HepG2 (cell line): Measurements from ENCODE around the gene EAF1. TPM values are rescaled to one million over a fixed set of nuclear protein-coding genes. Genes with fewer than 3 reads are reported as not detected.

ENCODE experiments used
- ATAC-seq: fragments of 200-7000 bp; cut with Tn5 transposase; 3 replicates; pipeline ENCODE4 v1.9.1; 2020; ENCODE audit warnings: mild to moderate bottlenecking, moderate library complexity
- BruUV-seq: library from RNA; stranded (reverse); fragments of 400-500 nt; replicated peaks from 2 replicates; lab custom pipeline; 2021; lab: Mats Ljungman, UMichigan
- CTCF ChIA-PET: fragments of 300-600 bp; formaldehyde crosslinking; extraction: SDS; loops from one replicate; lab custom pipeline; 2021; ENCODE audit warnings: low total read pairs, inconsistent platforms, low intra/inter-chr PET ratio; lab: Yijun Ruan, JAX
- POLR2A ChIA-PET: fragments of 350-600 bp; sonication (Branson Sonifier 250); formaldehyde crosslinking; loops from one replicate; lab custom pipeline; 2020; ENCODE audit warnings: antibody characterized with exemption, inconsistent platforms; lab: Yijun Ruan, JAX
- DNase-seq: peaks from one replicate; pipeline ENCODE4 v3.0.0-alpha.2; 2015; ENCODE audit warnings: low spot score
- FAIRE-seq: peaks from 3 replicates; lab custom pipeline; 2011; peaks lifted over from hg19 to GRCh38; lab: Jason Lieb, UNC
- H2AFZ ChIP-seq: one replicate; pipeline ENCODE4 v1.6.1; 2011; ENCODE audit warnings: low read length, inconsistent platforms
- H3K27ac ChIP-seq: fragments of 300-600 bp; 3 replicates; pipeline ENCODE4 v1.8.0; 2011; ENCODE audit warnings: mixed run types, mild to moderate bottlenecking, mixed read lengths, low read length, inconsistent platforms; ENCODE audit not compliant: insufficient read depth; ENCODE audit errors: extremely low read length
- H3K27me3 ChIP-seq, 2 experiments: fragments of 200-600 bp in 1 of 2; 2 replicates in 1 of 2; 3 replicates in 1 of 2; pipeline versions ENCODE4 v1.6.0 to v1.8.0; 2011; ENCODE audit warnings: low read length in 2 of 2, mild to moderate bottlenecking in 2 of 2, moderate library complexity in 2 of 2, inconsistent platforms in 1 of 2; ENCODE audit not compliant: insufficient read depth in 2 of 2, control insufficient read depth in 1 of 2
- H3K36me3 ChIP-seq, 2 experiments: fragments of 200-600 bp in 1 of 2; replicated peaks in 1 of 2; 2 replicates in 1 of 2; 3 replicates in 1 of 2; pipeline versions ENCODE4 v1.5.1 to v1.8.0; 2011; ENCODE audit warnings: low read length in 2 of 2, inconsistent platforms in 1 of 2; ENCODE audit not compliant: insufficient read depth in 2 of 2, control insufficient read depth in 1 of 2
- H3K4me1 ChIP-seq: 2 replicates; pipeline ENCODE4 v1.5.1; 2012; ENCODE audit warnings: low read length, inconsistent platforms; ENCODE audit not compliant: insufficient read depth
- H3K4me2 ChIP-seq: 2 replicates; pipeline ENCODE4 v1.6.0; 2011; ENCODE audit warnings: low read depth, low read length, inconsistent platforms
- H3K4me3 ChIP-seq, 3 experiments: fragments of 200-600 bp in 1 of 3; sonication (generic), shearing (Covaris generic) in 1 of 3; replicated peaks in 1 of 3; 2 replicates each; pipeline ENCODE4 v1.5.1; 2011 to 2016; ENCODE audit warnings: low read length in 3 of 3, inconsistent platforms in 2 of 3, low read depth in 2 of 3, mild to moderate bottlenecking in 2 of 3, control low read depth in 1 of 3, mixed read lengths in 1 of 3; ENCODE audit not compliant: insufficient read depth in 1 of 3
- H3K79me2 ChIP-seq: one replicate; pipeline ENCODE4 v1.6.1; 2011; ENCODE audit warnings: low read length, inconsistent platforms; ENCODE audit not compliant: insufficient read depth
- H3K9ac ChIP-seq: 2 replicates; pipeline ENCODE4 v1.6.0; 2011; ENCODE audit warnings: mild to moderate bottlenecking, low read depth, low read length, inconsistent platforms; ENCODE audit not compliant: insufficient read depth
- H3K9me3 ChIP-seq: 2 replicates; pipeline ENCODE4 v1.5.1; 2012; ENCODE audit warnings: mild to moderate bottlenecking, low read length
- H4K20me1 ChIP-seq: 2 replicates; pipeline ENCODE4 v1.6.0; 2011; ENCODE audit warnings: inconsistent platforms, mild to moderate bottlenecking, low read length, moderate library complexity; ENCODE audit not compliant: insufficient read depth
- ARHGAP35 ChIP-seq: sonication (generic); formaldehyde crosslinking; IDR thresholded peaks from 2 replicates; pipeline ENCODE4 v1.9.0; 2022; ENCODE audit warnings: mild to moderate bottlenecking, inconsistent platforms, moderate library complexity, missing genetic modification reagents, borderline replicate concordance
- DZIP1 ChIP-seq: sonication (generic); formaldehyde crosslinking; IDR thresholded peaks from 2 replicates; pipeline ENCODE4 v1.5.0; 2020; ENCODE audit warnings: mild to moderate bottlenecking, missing genetic modification reagents
- ETS1 ChIP-seq: sonication (generic); formaldehyde crosslinking; IDR thresholded peaks from 2 replicates; pipeline ENCODE4 v1.4.0; 2020; ENCODE audit warnings: missing genetic modification reagents
- HOXA5 ChIP-seq: sonication (generic); formaldehyde crosslinking; IDR thresholded peaks from 2 replicates; pipeline ENCODE4 v1.4.0; 2020; ENCODE audit warnings: missing genetic modification reagents
- MAF1 ChIP-seq: sonication (generic); formaldehyde crosslinking; IDR thresholded peaks from 2 replicates; pipeline ENCODE4 v1.5.0; 2020; ENCODE audit warnings: missing genetic modification reagents, borderline replicate concordance
- POGZ ChIP-seq: sonication (generic); formaldehyde crosslinking; IDR thresholded peaks from 2 replicates; pipeline ENCODE4 v1.4.0; 2020; ENCODE audit warnings: mild to moderate bottlenecking, missing genetic modification reagents
- SNRNP70 ChIP-seq: fragments of 200-400 bp; formaldehyde crosslinking; IDR thresholded peaks from 2 replicates; pipeline ENCODE4 v1.6.1; 2017; ENCODE audit warnings: mild to moderate bottlenecking, low read depth, low read length, moderate library complexity
- ZFP36L1 ChIP-seq: sonication (generic); formaldehyde crosslinking; IDR thresholded peaks from 2 replicates; pipeline ENCODE4 v1.8.0; 2022; ENCODE audit warnings: mild to moderate bottlenecking, missing genetic modification reagents, moderate library complexity
- ZNF10 ChIP-seq: sonication (generic); formaldehyde crosslinking; IDR thresholded peaks from 2 replicates; pipeline ENCODE4 v1.4.0; 2020; ENCODE audit warnings: mild to moderate bottlenecking, low read depth, missing genetic modification reagents, borderline replicate concordance
- ZNF235 ChIP-seq: sonication (generic); formaldehyde crosslinking; IDR thresholded peaks from 2 replicates; pipeline ENCODE4 v1.8.1; 2023; ENCODE audit warnings: mild to moderate bottlenecking, missing genetic modification reagents, borderline replicate concordance
- ZNF7 ChIP-seq: IDR thresholded peaks from 2 replicates; pipeline ENCODE4 v1.6.1; 2016; ENCODE audit warnings: missing biosample characterization, missing genetic modification reagents
- ZNF747 ChIP-seq: sonication (generic); formaldehyde crosslinking; IDR thresholded peaks from 2 replicates; pipeline ENCODE4 v1.8.1; 2023; ENCODE audit warnings: missing genetic modification reagents, mild to moderate bottlenecking, borderline replicate concordance
- WGBS: methylation state at CpG from one replicate; pipeline ENCODE4 v1.1.6; 2017; ENCODE audit warnings: low lambda C conversion rate; 5-methylcytosine and 5-hydroxymethylcytosine counted together
- in situ Hi-C: cut with HindIII; loops from 2 replicates; pipeline ENCODE4 v1.10.0; 2017; ENCODE audit warnings: low pct_unique_long_range_greater_than_20kb; ENCODE audit not compliant: extremely low pct_ligation_motif_present
- intact Hi-C: fragments of 100-400 bp; cut with micrococcal nuclease; formaldehyde crosslinking; loops from one replicate; pipeline ENCODE4 v1.10.0; 2022; ENCODE audit not compliant: unreplicated experiment
- polyA plus RNA-seq, 8 experiments: library from polyadenylated mRNA; depleted of rRNA in 3 of 8; stranded (reverse) in 7 of 8; unstranded in 1 of 8; fragments of >200 nt; fragmentation: Illumina TruSeq in 4 of 8; extraction: Trizol in 4 of 8; gene quantifications; 2 replicates each; pipeline versions ENCODE4 v1.2.1 to v1.2.3, GENCODE V29; 2011 to 2016; ENCODE audit warnings: low read depth in 4 of 8, missing spikeins in 1 of 8, mixed read lengths in 1 of 8; ENCODE audit not compliant: insufficient read depth in 1 of 8
- total RNA-seq, 5 experiments: library from RNA; depleted of rRNA; stranded (reverse); fragments of >200 nt; fragmentation: Illumina TruSeq; extraction: Trizol; gene quantifications; 2 replicates each; pipeline ENCODE4 v1.2.3, GENCODE V29; 2016; ENCODE audit warnings: low read depth in 1 of 5

The EAF1 gene
- total and polyA plus RNA-seq, 2 of the 13 experiments (the other 11 are each of a cell fraction or from before 2014, with no cell fraction given): 8.1 to 30.0 TPM

- Histone ChIP-seq H4K20me1 (no peaks in the 10 kb centered on the region), H3K9ac (no peak overlapping the region), H3K9me3 (no peaks in the 10 kb centered on the region), H3K27me3 (no peaks in the 10 kb centered on the region), H3K36me3 (no peaks in the 10 kb centered on the region), H2AFZ (no peak overlapping the region), H3K27ac (no peak overlapping the region), H3K79me2 (no peaks in the 10 kb centered on the region), H3K4me2 (no peak overlapping the region), H3K4me3 (no peak overlapping the region), H3K4me1 (no peaks in the 10 kb centered on the region)
- in situ Hi-C loops (no loop called here), intact Hi-C loops (no loop called here)
- POLR2A ChIA-PET: no interaction called here
- ATAC-seq (no peak), DNase-seq (no peak), FAIRE-seq (no peak)
- CTCF ChIA-PET: no interaction called here
- WGBS: 0% methylated on average over 2 of the region's 5 CpGs
- TF ChIP-seq ZNF747 (CRISPR knock-in tag) (no peak), SNRNP70 (no peak), DZIP1 (CRISPR knock-in tag) (no peak), ETS1 (CRISPR knock-in tag) (no peak), ZFP36L1 (CRISPR knock-in tag) (no peak), POGZ (CRISPR knock-in tag) (no peak), ARHGAP35 (no peak), ZNF7 (CRISPR knock-in tag) (no peak), MAF1 (no peak), HOXA5 (CRISPR knock-in tag) (no peak), ZNF235 (no peak), ZNF10 (CRISPR knock-in tag) (no peak)
- no TSS peak for BruUV-seq
These were observed 47.8 kb downstream of the EAF1 start for GRCh38 chr3:15475161-15475560.
